ENCODE measurements around the gene VSTM2L.

DNA sequence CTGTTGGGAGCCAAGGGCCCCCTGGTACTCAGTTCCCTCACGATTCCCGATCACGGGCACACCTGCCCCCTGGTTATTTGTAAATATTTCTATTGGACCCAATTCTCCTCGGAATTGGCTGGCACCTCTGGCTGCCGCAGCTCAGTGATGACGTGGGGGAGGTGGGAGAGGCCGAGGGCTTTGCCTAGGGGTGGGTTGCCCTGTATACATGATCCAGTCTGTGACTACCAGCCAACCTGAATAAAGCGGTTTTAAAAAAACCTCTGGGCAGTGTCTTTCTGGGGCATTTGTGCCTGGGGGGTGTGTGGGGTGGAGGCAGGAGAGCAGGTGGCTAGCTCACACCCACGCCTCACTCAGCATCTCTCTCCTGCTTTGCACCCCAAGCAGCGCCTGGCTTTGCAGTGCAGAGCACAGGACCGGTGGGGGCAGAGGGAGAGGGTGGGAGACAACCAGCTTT is 42.2 kb downstream of the VSTM2L start:
- TF ChIP-seq, protein P1, sequence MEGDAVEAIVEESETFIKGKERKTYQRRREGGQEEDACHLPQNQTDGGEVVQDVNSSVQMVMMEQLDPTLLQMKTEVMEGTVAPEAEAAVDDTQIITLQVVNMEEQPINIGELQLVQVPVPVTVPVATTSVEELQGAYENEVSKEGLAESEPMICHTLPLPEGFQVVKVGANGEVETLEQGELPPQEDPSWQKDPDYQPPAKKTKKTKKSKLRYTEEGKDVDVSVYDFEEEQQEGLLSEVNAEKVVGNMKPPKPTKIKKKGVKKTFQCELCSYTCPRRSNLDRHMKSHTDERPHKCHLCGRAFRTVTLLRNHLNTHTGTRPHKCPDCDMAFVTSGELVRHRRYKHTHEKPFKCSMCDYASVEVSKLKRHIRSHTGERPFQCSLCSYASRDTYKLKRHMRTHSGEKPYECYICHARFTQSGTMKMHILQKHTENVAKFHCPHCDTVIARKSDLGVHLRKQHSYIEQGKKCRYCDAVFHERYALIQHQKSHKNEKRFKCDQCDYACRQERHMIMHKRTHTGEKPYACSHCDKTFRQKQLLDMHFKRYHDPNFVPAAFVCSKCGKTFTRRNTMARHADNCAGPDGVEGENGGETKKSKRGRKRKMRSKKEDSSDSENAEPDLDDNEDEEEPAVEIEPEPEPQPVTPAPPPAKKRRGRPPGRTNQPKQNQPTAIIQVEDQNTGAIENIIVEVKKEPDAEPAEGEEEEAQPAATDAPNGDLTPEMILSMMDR (conservative IDR thresholded peaks at IDR 0.05; ENCODE audit: low read length), result no peak
- no peak for TF ChIP-seq EZH2phosphoT487 (IDR thresholded peaks at IDR 0.05; ENCODE audit: borderline replicate concordance, low read depth, low read length)

All from OCI-LY7 (cell line).